ENCODE measurements around the gene MANBA.

- TF ChIP-seq CTCF (IDR thresholded peaks at IDR 0.05) (no peak), POLR2A (IDR thresholded peaks at IDR 0.05) (no peak)
These were observed 176.7 kb downstream of the MANBA start for GRCh38 chr4:102584091-102584490.

Data from ovary (tissue), 3 donors.